Measurements from ENCODE around the gene STAG2.

The STAG2 gene

GRCh38 chrX:123962794-123963373, 1.4 kb downstream of the STAG2 start (continued):
- TF ChIP-seq ZNF596 (tag by site-specific recombination; IDR thresholded peaks at IDR 0.05) (no peak), ZNF23 (tag by site-specific recombination; IDR thresholded peaks at IDR 0.05; ENCODE audit: borderline replicate concordance) (no peak), ZNF645 (tag by site-specific recombination; IDR thresholded peaks at IDR 0.05) (no peak), ZNF121 (tag by site-specific recombination; IDR thresholded peaks at IDR 0.05) (no peak), HOXA7 (CRISPR knock-in tag; IDR thresholded peaks at IDR 0.05; ENCODE audit: borderline replicate concordance) (no peak), TRIM28 (IDR thresholded peaks at IDR 0.05; ENCODE audit: borderline replicate concordance, low read length) (peak; percentile 92), GLIS1 (tag by site-specific recombination; IDR thresholded peaks at IDR 0.05) (peak; percentile 88), BCL11B (tag by site-specific recombination; IDR thresholded peaks at IDR 0.05; ENCODE audit: low read depth) (no peak), HOXC10 (CRISPR knock-in tag; IDR thresholded peaks at IDR 0.05) (no peak), KLF8 (tag by site-specific recombination; IDR thresholded peaks at IDR 0.05) (peak; percentile 69), ZNF221 (tag by site-specific recombination; IDR thresholded peaks at IDR 0.05; ENCODE audit: borderline replicate concordance) (no peak), ZNF394 (tag by site-specific recombination; IDR thresholded peaks at IDR 0.05; ENCODE audit: borderline replicate concordance) (no peak; the same call in 1 of the 2 replicates), ZNF302 (tag by site-specific recombination; IDR thresholded peaks at IDR 0.05; ENCODE audit: low read depth) (no peak), ZNF704 (tag by site-specific recombination; IDR thresholded peaks at IDR 0.05) (no peak), SP7 (tag by site-specific recombination; IDR thresholded peaks at IDR 0.05) (0 out of 2 replicates have a peak, but pooled peaks have one; percentile 58), ZNF623 (tag by site-specific recombination; IDR thresholded peaks at IDR 0.05) (no peak), ZEB2 (tag by site-specific recombination; IDR thresholded peaks at IDR 0.05) (peak; percentile 76), SALL2 (tag by site-specific recombination; IDR thresholded peaks at IDR 0.05; ENCODE audit: borderline replicate concordance) (no peak), ZNF202 (tag by site-specific recombination; IDR thresholded peaks at IDR 0.05; ENCODE audit: borderline replicate concordance) (no peak), PRDM2 (tag by site-specific recombination; IDR thresholded peaks at IDR 0.05; ENCODE audit: borderline replicate concordance) (no peak), ZNF530 (tag by site-specific recombination; IDR thresholded peaks at IDR 0.05; ENCODE audit: low read depth) (no peak), ZSCAN16 (tag by site-specific recombination; IDR thresholded peaks at IDR 0.05) (no peak), ZNF423 (tag by site-specific recombination; IDR thresholded peaks at IDR 0.05) (no peak), ZNF473 (tag by site-specific recombination; IDR thresholded peaks at IDR 0.05) (no peak), ZBTB49 (tag by site-specific recombination; IDR thresholded peaks at IDR 0.05; ENCODE audit: low read depth) (no peak), PRDM6 (tag by site-specific recombination; IDR thresholded peaks at IDR 0.05) (no peak), ZBTB17 (tag by site-specific recombination; IDR thresholded peaks at IDR 0.05) (peak; percentile 94)

Data from HEK293 (cell line).